Measurements from ENCODE around the gene LMF1.

Gene LMF1

DNA sequence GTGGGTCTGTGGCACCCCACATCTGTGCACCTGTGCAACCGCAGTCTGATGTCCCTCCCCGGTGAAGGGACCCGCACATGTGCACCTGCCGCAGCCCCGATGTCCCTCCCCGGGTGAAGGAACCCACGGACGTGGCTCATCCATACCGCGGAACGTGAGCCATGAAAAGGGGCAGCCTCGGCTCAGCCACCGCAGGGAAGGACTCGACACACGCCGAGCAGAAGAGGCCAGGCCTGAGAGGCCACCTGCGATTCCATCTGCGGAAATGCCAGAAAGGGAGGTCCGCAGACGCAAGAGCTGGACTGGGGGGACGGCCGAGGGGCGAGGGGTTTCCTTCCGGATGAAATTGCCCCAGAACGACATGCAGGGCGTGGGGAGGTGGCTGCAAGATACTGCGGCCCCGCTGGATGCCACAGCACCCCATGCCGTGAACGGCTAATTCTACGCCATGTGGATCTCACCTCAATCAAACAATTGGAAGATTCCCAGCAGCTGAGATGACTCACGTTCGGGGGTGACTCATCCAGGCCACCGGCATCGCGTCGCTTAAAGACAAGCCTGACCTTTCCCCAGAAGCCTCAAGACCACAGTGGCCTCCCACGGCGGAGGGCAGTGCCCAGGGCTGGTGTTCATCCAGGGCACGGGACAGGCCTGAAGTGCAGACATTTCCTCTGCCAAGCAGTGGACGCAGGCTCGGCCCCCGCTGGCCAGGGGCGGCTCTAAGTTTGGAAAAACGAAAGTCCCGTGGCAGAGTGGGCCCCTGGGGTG is 31.8 kb upstream of the LMF1 start:
- DNase-seq (ENCODE audit: low read depth in 2 of 2): peak; percentile 36 to 59

DNA sequence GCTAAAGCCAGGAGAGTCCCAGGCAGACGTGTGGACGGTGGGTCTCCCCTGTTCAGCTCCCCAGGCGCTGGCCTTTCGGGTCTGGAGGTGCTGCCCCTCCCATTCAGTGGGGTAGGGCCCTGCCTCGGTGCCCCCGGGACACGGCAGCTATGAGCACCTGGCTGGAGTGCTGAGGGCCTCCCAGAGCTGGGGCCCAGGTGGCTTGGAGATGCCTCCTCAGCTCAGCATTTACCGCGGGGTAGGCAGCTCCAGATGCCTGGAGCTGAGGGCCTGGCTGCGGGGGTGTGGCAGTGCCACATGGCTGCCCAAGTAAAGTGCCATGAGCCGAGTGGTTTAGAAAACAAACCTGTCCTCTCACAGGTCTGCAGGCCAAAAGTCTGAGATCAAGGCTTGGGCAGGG is 30.3 kb upstream of the LMF1 start:
- DNase-seq (ENCODE audit: low read depth in 2 of 2): no peak

DNA sequence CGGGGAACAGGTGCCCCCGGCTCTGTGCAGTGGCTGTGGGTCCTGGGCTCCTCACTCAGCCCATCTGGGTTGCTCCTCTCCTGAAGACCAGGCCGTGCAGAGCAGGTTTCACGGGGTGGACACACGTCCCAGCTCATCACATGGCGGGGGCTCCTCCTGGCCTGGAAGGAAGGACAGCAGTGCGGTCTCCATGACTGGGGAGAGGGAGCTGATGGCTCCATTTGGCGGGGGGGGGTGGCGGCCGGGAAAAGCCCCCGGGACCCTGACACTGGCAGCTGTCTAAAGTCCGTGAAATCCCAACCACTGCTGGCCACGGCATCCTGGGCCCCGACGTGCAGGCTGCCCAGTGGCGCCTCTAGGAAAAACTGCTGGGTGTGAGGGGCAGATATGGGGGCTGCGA is 29.8 kb upstream of the LMF1 start:
- DNase-seq (ENCODE audit: low read depth in 2 of 2): no peak

DNA sequence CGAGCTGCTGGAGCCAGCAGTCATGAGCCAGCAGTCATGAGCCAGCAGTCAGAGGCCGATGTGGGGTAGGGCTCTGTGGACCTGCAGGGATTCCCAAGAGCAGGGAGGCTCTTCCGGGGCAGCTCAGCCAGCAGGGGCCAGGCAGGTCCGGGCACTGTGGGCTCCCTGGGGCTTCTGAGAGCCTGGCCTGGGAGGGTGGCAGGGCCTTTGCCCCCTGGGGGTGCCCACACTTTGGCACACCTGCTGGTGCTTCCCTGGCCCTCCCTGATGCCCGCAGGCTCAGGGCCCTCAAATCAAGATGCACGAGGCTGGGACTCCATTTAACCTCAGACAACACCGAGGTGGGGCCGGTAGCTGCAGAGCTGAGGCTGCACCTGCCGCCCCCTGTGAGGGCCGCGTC is 28.9 kb upstream of the LMF1 start:
- no peak for DNase-seq (ENCODE audit: low read depth in 2 of 2)

DNA sequence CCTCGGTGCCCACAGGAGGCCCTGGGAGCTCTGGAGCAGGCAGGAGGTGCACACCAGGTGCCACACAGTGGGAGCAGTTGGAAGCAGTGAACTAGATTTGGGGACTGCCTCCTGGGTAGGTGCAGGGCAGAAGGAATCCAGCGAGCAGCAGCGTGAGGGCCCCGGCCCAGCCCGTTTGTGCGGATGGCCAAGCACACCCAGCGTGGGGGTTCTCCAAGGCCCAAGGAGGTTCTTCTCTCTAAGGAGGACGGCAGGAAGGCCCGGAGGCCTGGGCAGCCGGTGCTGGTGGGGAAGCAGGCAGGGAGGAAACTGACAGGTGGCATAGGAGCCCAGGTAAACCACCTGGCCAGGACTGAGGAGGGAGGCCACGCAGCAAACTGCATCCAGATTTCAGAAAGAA is 27.8 kb upstream of the LMF1 start:
- no peak for DNase-seq (ENCODE audit: low read depth in 2 of 2)

DNA sequence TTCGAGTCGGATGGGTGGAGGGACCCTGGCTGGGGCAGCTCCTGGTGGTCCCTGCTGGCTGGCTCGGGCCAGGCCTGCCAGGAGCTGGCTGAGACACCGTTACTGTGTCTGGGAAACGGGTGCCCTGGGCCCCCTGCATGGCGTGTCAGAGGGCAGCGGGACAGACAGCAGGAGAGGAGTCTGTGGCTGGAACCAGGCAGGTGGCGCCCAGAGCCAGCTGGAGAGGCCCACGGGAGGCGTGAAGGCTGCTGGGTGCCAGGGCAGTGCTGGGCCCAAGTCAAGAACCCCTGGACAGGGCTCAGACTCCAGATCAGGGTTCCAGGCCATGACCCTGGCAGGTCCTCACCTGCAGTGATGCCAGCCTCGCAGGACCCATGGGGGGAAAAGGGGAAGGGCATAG is 27.4 kb upstream of the LMF1 start:
- no peak for DNase-seq (ENCODE audit: low read depth in 2 of 2)

DNA sequence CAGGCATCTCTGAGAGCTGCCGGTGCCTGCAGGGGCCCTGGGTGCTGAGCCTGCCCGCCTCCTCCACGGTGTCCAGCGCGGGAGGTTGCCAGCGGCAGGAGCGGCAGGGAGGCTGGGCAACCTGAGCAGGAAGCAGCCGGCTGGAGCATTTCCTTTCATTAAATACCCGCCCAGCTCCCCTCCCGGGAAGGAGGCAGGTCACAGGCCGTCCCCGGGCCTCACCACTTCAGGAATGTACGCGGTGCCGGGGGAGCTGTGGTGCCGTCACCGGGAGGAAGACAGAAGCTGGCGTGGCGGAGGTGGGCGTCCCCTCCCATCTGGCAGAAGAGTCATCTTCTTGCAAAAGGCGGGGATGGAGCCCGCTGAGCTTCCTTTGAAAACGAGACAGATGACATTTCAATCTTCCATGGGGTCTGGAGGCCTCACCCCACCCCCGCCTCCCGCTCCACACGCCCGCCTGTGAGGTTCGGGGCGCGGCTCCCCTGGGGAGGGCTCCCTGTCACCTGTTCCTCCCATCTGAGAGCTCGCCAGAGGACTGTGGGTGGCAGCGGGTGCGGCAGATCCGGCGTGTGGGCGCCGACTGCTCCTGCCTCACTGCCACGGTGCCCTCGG is 26.8 kb upstream of the LMF1 start:
- peak; percentile 27 to 41 for DNase-seq (ENCODE audit: low read depth in 2 of 2)

DNA sequence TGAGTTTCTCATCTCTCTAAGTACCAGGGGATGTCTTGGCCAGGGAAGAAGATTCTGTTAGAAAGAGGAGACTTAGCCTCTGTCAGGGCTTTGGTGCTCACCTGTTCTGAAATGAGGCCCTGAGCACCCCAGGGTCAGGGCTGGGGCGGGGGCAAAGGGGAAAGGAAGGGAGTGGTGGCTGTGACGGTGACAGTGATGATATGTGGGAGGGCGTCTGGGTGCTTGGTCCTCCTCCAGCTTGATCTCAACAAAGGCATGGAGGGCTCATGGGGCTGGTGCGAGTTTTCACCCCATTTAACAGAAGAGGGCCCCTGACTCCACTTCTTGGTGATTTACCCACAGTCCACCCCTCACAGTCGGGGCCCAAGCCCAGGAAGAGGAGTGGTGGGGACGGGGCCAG is 25.9 kb upstream of the LMF1 start:
- no peak for DNase-seq (ENCODE audit: low read depth in 2 of 2)

DNA sequence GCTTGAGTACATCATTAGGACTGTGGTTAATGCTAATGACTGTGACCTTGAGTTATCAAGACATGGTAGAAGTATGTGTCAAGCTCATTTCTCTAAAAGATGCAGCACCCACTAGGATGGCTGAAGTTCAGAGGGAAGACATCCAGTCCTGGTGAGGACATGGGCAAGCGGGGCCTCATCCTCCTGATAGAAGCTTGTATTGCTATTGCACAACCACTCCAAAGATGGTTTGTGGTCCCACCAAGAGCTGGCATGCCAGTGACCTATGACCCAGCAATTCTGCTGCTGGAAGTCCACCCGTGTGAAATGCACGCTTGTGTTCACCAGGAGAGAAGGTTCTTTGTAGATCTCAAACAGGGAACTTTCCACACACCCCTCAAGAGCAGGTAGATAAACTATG is 25.0 kb upstream of the LMF1 start:
- no peak for DNase-seq (ENCODE audit: low read depth in 2 of 2)

DNA sequence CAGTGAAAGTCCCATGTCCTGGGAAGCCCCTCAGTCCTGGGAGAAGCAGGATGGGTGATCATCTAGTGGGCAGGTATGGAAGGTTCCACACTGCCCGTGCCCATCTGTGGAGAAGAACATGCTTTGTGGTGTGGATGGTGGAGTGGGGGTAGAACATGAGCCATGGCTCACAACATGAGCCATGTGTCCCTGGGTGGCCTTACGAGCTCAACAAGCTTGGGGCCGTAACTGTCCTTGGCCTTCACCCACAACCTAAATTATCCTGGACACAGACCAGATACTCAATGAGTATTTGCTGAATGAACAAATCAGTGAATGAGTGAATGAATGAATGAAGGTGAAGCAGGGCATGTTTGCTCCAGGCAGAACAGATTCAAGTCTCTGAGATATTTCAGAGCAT is 24.3 kb upstream of the LMF1 start:
- DNase-seq (ENCODE audit: low read depth in 2 of 2): no peak

DNA sequence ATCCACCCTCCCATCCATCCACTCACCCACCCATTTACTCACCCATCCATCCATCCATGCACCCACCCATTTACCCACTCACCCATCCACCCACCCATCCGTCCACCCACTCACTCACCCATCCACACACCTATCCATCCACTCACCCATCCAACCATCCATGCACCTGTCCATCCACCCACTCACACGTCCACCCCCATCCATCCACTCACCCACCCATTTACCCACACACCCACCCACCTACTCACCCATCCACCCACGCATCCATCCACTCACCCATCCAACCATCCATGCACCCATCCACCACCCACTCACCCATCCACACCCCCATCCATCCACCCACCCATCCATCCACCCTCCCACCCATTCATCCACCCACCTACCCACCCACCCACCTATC is 22.9 kb upstream of the LMF1 start:
- no peak for DNase-seq (ENCODE audit: low read depth in 2 of 2)

DNA sequence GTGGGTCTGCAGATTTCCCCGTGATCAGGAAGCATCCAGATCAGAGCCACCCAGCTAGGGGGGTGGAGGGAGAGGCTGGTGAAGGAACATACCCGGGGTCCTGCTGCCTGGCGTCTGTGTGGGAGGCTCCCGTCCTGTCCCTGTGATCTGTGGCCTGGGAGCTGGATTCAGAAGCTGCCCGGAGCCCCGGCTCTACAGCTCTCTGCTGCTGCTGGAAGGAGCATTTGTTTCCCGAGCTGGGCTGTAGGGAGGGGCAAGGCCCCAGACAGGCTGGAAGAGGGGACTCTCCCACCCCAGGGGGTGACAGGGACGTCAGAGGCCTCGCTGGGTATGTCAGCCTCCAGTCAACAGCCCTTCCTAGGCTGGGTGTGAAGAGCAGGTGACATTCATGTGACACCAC is 21.0 kb upstream of the LMF1 start:
- DNase-seq (ENCODE audit: low read depth in 2 of 2): no peak

DNA sequence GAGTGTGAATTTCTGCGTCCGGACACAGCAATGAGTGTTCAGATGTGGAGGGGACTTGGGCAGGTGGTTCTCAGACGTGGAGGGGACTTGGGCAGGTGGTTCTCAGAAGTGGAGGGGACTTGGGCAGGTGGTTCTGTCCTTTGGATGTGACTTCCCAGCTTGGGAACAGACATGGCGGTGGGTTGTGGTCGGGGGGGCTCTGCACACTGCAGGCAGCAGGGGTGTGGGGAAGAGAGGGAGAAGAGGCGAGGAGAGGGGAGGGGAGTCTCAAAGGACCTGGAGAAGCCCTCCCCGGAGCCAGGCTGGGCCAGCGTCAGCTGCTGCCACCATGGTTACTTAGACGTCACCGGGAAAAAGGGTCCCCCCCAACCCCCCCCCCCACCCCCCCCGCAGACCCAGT is 20.6 kb upstream of the LMF1 start:
- no peak for DNase-seq (ENCODE audit: low read depth in 2 of 2)

DNA sequence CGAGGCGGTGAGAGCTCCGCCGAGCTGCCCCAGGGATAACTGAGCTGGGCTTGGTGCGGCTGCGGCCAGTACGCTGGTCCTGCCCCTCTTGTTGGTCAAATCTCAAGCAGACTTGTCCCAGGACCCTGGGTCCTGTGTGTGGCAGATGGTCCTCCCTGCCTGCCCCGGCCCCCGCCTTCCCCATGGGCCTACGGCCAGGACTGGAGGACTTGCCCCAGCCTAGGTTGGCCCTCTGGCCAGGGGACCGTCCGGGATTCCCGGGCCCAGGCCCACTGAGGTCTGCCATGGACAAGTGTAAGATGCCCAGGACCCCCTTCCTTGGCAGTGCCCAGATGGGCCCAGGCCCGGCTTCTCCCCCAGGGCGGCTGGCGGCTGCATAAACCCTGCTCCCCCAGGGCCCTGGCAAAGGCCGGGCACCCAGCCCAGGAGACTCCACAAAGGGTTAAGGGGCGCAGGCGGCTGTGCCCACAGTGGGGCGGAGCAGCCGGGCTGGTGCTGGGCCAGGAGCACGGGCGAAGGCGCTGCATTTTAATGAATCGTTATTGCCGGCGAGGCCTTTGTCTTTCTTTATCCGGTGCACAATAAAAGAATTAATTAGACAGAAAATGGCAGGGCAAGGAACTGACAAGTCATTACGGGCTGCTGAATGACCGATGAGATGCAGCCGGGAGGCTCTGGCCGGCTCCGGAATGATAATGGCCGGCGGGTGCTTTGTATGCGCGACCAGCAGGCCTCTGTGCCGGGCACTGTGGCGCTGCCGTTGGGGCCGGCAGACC is 19.9 kb upstream of the LMF1 start:
- no peak for DNase-seq (ENCODE audit: low read depth in 2 of 2)

DNA sequence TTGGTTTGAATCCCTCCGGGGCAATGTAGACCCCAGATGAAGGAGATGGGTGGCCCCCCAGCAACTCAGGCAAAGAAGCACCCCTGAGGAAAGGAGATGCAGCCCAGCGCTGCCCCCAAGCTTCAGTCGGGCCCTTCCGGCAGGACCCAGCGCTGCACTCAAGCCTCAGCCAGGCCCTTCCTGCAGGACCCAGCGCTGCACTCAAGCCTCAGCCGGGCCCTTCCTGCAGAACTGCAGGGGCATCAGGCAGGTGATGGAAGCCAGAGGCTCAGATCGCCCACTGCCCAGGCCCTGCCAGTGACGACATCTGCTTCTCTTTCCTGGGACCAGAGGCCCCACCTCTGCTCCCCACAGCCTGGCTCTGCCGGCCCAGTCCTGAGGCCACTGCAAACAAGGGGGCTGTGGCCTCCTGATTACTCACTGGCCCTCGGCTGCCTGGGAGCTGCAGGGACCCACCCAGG is 18.6 kb upstream of the LMF1 start:
- no peak for DNase-seq (ENCODE audit: low read depth in 2 of 2)

DNA sequence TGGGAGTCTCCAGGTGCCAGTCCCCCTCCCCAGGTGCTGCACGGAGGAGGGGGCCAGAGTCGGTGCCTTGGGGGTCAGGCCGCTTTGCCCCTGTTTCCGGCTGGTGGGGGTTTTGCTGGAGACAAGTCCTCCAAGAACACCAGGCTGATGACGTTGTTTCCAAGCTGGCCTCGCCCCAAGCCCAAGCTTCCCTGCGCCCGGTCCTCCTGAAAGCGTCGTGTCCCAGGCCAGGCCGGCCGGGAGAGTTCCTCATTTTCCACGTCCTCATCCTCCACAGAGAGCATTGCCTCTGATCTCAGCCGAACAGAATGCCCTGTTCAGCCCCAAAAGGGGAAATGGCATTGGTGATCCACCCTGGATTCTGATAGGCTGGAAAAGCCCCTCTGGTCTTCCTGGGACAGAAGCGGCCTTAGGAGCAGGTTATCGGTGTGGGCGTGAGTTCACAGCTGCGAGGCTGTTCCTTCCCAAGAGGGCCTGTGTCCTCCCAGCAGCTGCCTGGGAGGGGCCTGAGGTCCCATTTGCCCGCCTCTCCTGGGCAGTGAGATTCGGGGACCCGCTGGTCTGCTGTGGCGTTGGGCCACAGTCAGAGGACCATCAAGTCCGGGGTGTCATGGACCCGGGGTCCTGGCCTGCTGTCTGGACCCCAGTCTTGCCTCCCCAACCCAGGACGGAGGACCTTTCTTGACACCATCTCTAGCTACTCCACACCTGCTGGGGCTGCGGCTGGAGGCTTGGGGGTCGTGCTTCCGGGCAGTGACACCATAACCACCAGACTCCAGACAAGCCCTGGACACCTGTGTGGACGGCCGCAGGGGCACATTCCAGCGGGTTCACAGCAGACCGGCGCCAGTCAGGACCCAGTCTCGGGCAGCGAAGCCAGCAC is 17.9 kb upstream of the LMF1 start:
- no peak for DNase-seq (ENCODE audit: low read depth in 2 of 2)

DNA sequence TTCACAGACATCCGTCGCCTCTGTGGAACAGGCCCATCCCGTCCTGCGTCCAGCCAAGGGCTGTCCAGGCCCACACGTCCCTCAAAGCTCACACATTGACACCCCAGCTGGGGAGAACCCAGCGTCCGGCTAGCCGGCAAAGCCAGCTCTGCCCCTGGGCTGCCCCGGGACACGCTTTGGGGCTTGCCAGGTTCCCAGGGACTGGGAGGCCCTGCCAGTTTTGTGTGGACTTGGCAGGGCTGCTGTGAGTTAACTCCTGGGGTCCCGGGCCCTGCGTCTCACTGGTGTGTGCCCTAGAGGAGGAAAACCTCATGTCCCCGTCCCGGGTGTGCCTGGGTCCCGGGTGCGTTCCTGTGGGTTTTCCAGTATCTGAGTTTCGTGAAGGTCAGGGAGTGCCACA is 17.1 kb upstream of the LMF1 start:
- DNase-seq (ENCODE audit: low read depth in 2 of 2): no peak

DNA sequence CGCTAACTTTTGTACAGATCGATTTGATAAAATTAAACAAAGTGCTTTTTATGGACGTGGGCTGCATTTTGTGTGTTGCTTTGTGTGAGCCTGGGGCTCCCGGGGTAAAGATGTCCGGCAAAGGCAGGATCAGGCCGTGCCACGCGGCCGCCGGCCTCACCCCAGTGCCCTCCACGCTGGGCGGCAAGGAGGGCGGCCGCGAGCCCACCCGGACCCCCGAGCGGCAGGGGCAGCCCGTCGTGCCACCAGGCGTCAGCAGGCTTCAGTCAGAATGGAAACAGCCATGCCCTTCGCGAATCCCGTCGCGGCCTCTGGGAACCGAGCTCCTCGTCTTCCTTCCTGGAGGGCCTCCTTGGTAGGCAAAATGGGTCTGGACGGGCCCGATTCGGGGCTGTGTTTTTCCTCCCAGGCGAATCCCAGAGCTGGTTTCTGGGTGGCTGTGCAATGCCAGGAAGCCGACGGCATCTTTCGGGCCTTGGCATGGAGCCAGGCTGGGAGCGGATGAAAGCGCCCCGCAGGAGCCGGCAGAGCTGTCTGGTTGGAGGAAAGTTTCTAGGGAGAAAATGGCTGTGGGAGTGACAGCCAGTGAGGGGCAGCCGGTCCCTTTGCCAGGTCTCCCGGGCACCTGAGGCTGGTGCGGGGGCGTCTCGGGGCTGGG is 16.3 kb upstream of the LMF1 start:
- no peak for DNase-seq (ENCODE audit: low read depth in 2 of 2)

DNA sequence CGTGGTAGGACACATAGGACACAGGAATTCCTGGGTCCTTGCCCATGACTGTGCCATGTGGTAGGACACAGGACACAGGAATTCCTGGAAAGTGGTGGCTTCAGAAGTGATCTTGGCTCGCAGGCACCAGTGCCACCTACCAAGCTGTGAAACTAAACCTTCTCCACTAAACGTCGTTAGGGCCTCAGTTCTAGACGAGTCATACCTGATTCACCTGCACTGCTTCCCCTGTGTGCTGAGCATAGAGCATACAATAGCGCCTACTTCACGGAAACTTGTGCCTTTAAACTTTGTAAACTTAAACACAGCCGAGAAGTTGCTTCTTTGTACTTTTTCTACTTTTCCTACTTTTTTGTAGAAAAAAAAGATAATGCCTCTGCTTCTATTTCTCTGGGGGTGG is 15.6 kb upstream of the LMF1 start:
- no peak for DNase-seq (ENCODE audit: low read depth in 2 of 2)

DNA sequence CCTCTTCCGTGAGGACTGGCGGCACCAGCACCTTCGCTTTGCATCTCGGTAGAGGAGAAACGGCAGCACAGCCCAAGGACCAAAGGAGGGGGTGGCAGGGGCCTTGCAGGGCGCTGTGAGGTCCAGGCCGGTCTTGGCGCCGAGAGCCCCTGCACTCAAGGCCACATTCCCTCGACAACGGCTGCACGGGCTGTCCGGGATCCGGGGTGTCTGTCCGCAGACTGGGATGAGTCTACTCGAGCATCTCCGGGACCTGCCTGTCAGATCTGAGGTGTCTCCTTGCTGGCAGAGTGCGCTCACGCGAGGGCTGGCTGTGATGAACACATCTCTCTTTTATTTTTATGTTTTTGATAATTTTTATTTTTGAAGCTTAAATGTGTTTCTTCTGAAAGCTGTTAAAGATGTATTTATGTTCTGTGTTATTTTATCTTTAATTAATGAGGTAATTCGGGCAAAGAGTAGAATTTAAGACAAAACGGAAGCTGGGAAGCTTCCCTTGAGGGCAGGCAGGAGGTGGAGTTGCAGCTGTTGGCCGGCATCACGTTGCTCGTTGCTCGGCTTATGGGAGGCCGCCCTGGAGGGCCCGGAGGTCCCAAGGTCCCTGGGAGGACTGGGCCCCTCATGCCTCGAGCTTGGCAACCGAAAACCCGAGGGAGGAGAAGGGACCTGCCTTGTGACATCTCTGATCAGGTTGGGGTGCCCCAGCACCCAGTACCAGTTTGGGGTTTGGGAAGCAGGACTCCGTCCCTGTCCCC is 15.0 kb upstream of the LMF1 start:
- no peak for DNase-seq (ENCODE audit: low read depth in 2 of 2)
